ENCODE measurements around the gene FGFR4.

GRCh38 chr5:177067503-177067902 is 19.2 kb upstream of the FGFR4 start:
- TF ChIP-seq, protein P1, sequence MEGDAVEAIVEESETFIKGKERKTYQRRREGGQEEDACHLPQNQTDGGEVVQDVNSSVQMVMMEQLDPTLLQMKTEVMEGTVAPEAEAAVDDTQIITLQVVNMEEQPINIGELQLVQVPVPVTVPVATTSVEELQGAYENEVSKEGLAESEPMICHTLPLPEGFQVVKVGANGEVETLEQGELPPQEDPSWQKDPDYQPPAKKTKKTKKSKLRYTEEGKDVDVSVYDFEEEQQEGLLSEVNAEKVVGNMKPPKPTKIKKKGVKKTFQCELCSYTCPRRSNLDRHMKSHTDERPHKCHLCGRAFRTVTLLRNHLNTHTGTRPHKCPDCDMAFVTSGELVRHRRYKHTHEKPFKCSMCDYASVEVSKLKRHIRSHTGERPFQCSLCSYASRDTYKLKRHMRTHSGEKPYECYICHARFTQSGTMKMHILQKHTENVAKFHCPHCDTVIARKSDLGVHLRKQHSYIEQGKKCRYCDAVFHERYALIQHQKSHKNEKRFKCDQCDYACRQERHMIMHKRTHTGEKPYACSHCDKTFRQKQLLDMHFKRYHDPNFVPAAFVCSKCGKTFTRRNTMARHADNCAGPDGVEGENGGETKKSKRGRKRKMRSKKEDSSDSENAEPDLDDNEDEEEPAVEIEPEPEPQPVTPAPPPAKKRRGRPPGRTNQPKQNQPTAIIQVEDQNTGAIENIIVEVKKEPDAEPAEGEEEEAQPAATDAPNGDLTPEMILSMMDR (IDR thresholded peaks at IDR 0.05; ENCODE audit: low read depth, low read length, poor library complexity, severe bottlenecking), result no peak
- no peak for TF ChIP-seq EZH2phosphoT487 (IDR thresholded peaks at IDR 0.05; ENCODE audit: borderline replicate concordance, low read length)

Data from DOHH2 (cell line).